Neural crest cell (in vitro differentiated cells): ENCODE results near the gene MYL12B. TPM values are rescaled to one million over a fixed set of nuclear protein-coding genes. Genes with fewer than 3 reads are reported as not detected.
"Not testable (repeated sequence)": the region's sequence is repeated elsewhere in the genome, so short reads cannot be mapped to it uniquely, and the experiment has no call there.

Source experiments
- DNase-seq: peaks from one replicate; pipeline ENCODE4 v3.0.0; 2021; ENCODE audit warnings: low read depth, mixed read lengths, low spot score
- H3K27ac Mint-ChIP-seq: one replicate; pipeline ENCODE4 v1.8.0; 2021; ENCODE audit warnings: mild to moderate bottlenecking, mixed read lengths; ENCODE audit not compliant: unreplicated experiment
- H3K27me3 Mint-ChIP-seq: 2 replicates; pipeline ENCODE4 v1.8.0; 2021; ENCODE audit warnings: low read depth, mild to moderate bottlenecking, mixed read lengths
- H3K36me3 Mint-ChIP-seq: 2 replicates; pipeline ENCODE4 v1.8.0; 2021; ENCODE audit warnings: low read depth, mild to moderate bottlenecking, mixed read lengths
- H3K4me1 Mint-ChIP-seq: 2 replicates; pipeline ENCODE4 v1.8.0; 2021; ENCODE audit warnings: mixed read lengths
- H3K4me3 Mint-ChIP-seq: one replicate; pipeline ENCODE4 v1.8.0; 2021; ENCODE audit warnings: mild to moderate bottlenecking, mixed read lengths
- H3K9me3 Mint-ChIP-seq: 2 replicates; pipeline ENCODE4 v1.8.0; 2021; ENCODE audit warnings: mixed read lengths
- CTCF ChIP-seq: fragments of 200-600 bp; sonication (generic); conservative IDR thresholded peaks from 2 replicates; pipeline ENCODE4 v1.5.0; 2021; ENCODE audit warnings: antibody characterized with exemption, mild to moderate bottlenecking
- total RNA-seq: library from RNA; stranded (reverse); gene quantifications from 2 replicates; pipeline ENCODE4 v1.2.1, GENCODE V29; 2021

Gene MYL12B
- total RNA-seq, 1 donor from 2014 or later = 89.6 TPM

- Mint-ChIP-seq H3K4me3 (no peak overlapping the region), H3K36me3 (no peaks in the 10 kb centered on the region), H3K4me1 (peaks cover 35% of the 10 kb centered on the region), H3K27me3 (no peaks in the 10 kb centered on the region), H3K27ac (no peak overlapping the region), H3K9me3 (no peaks in the 10 kb centered on the region)
- DNase-seq = no peak
- TF ChIP-seq CTCF = no peak
Measured at GRCh38 chr18:3217948-3218647, 43.8 kb upstream of the MYL12B start.

- Mint-ChIP-seq H3K4me3 (no peak overlapping the region), H3K4me1 (peaks cover 28% of the 10 kb centered on the region), H3K27ac (no peak overlapping the region), H3K27me3 (no peaks in the 10 kb centered on the region), H3K36me3 (no peaks in the 10 kb centered on the region), H3K9me3 (no peaks in the 10 kb centered on the region)
- TF ChIP-seq CTCF = no peak
- DNase-seq = no peak
Measured at GRCh38 chr18:3218819-3219218, 43.1 kb upstream of the MYL12B start.

- no peak for DNase-seq
- H3K4me1 Mint-ChIP-seq = peaks cover 25% of the 10 kb centered on the region
- TF ChIP-seq CTCF = no peak
- H3K36me3 Mint-ChIP-seq = no peaks in the 10 kb centered on the region
- no peak overlapping the region for H3K4me3 Mint-ChIP-seq
- no peaks in the 10 kb centered on the region for H3K27me3 Mint-ChIP-seq
- no peak overlapping the region for H3K27ac Mint-ChIP-seq
- no peaks in the 10 kb centered on the region for H3K9me3 Mint-ChIP-seq
Measured at GRCh38 chr18:3219241-3219630, 42.7 kb upstream of the MYL12B start.

- Mint-ChIP-seq H3K9me3 (no peaks in the 10 kb centered on the region), H3K36me3 (no peaks in the 10 kb centered on the region), H3K4me1 (peaks cover 25% of the 10 kb centered on the region), H3K27me3 (no peaks in the 10 kb centered on the region), H3K27ac (peak within 1 kb of the TSS; percentile 44), H3K4me3 (no peak within 1 kb of the TSS)
- TF ChIP-seq CTCF = no peak
- no peak for DNase-seq
Measured at GRCh38 chr18:3219631-3220335, 42.1 kb upstream of the MYL12B start, which contains the start of gene MYOM1. TSS of gene MYOM1 (minus strand) at chr18:3219968. CDS start at chr18:3215223, 4,745 bp downstream.

GRCh38 chr18:3220868-3221267, 41.1 kb upstream of the MYL12B start:
- not testable (repeated sequence) for H3K4me3 Mint-ChIP-seq, H3K36me3 Mint-ChIP-seq, H3K27ac Mint-ChIP-seq, H3K9me3 Mint-ChIP-seq, DNase-seq, H3K27me3 Mint-ChIP-seq
- peaks cover 29% of the 10 kb centered on the region for H3K4me1 Mint-ChIP-seq

GRCh38 chr18:3221496-3221895, 40.4 kb upstream of the MYL12B start:
- no peak for DNase-seq
- Mint-ChIP-seq H3K9me3 (no peaks in the 10 kb centered on the region), H3K36me3 (no peaks in the 10 kb centered on the region), H3K4me1 (peaks cover 31% of the 10 kb centered on the region), H3K4me3 (no peak overlapping the region), H3K27me3 (no peaks in the 10 kb centered on the region), H3K27ac (no peak overlapping the region)
- TF ChIP-seq CTCF = no peak
